ENCODE measurements around the gene CAMK2B.

DNA sequence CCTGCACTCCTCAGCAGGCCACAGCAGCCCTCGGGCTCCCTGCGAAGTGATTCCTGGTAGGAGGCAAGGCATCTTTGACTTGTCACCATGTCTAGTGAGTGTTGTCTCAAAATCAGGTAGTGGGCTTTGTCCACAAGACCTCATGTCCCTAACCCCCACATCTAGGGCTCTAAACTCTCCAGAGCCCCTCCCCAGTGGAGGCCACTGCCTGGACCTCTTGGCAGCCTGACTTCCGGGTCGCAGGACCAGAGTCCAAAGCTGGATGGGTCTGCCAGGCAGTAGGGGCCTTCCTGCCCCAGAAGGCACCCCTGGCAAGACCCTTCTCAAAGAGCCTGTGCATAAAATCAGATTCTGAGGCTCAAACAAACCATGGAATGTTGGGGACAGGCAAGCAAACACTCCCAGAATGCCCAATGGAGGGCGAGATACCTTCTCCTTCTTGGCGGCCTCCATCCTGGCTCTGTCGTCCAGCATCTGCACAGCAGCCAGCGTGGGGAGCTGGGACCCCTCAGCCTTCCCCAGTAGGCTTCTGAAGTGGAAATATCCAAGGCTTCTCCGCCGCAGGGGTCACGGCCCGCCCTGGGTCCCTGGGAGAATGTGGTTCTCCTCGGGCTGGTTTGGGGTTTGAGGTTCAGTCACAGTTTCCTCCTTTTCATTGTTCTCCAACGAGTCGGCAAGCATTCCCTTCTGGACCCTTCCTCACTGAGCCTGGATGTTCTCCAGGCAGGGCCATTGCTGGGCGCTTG, 136.7 kb downstream of the CAMK2B start:
- TF ChIP-seq NFE2L2 (conservative IDR thresholded peaks at IDR 0.05; ENCODE audit: low read length), result no peak
- TF ChIP-seq, protein P1, sequence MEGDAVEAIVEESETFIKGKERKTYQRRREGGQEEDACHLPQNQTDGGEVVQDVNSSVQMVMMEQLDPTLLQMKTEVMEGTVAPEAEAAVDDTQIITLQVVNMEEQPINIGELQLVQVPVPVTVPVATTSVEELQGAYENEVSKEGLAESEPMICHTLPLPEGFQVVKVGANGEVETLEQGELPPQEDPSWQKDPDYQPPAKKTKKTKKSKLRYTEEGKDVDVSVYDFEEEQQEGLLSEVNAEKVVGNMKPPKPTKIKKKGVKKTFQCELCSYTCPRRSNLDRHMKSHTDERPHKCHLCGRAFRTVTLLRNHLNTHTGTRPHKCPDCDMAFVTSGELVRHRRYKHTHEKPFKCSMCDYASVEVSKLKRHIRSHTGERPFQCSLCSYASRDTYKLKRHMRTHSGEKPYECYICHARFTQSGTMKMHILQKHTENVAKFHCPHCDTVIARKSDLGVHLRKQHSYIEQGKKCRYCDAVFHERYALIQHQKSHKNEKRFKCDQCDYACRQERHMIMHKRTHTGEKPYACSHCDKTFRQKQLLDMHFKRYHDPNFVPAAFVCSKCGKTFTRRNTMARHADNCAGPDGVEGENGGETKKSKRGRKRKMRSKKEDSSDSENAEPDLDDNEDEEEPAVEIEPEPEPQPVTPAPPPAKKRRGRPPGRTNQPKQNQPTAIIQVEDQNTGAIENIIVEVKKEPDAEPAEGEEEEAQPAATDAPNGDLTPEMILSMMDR (IDR thresholded peaks at IDR 0.05), result no peak
- TF ChIP-seq RCOR1 (IDR thresholded peaks at IDR 0.05; ENCODE audit: low read depth, low read length), result no peak
- TF ChIP-seq, protein P2, sequence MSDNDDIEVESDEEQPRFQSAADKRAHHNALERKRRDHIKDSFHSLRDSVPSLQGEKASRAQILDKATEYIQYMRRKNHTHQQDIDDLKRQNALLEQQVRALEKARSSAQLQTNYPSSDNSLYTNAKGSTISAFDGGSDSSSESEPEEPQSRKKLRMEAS (IDR thresholded peaks at IDR 0.05), result no peak
- TF ChIP-seq CHD4 (IDR thresholded peaks at IDR 0.05; ENCODE audit: borderline replicate concordance), result no peak
- no peak for TF ChIP-seq HOXB5 (CRISPR knock-in tag; IDR thresholded peaks at IDR 0.05)
- TF ChIP-seq PHF8 (IDR thresholded peaks at IDR 0.05; ENCODE audit: borderline replicate concordance, low read depth), result no peak
